Panc1 (cell line): ENCODE results near the gene PLA2G10. TPM values are rescaled to one million over a fixed set of nuclear protein-coding genes. Genes with fewer than 3 reads are reported as not detected.

Experiments
- ATAC-seq: fragments of 200-7000 bp; cut with Tn5 transposase; 2 replicates; pipeline ENCODE4 v1.9.1; 2020; ENCODE audit warnings: mild to moderate bottlenecking, moderate library complexity
- BruUV-seq: library from RNA; stranded (reverse); fragments of 400-500 nt; replicated peaks from 2 replicates; lab custom pipeline; 2021; lab: Mats Ljungman, UMichigan
- CTCF ChIA-PET: fragments of 300-600 bp; sonication (Branson Sonifier 250); formaldehyde crosslinking; loops from one replicate; lab custom pipeline; 2022; ENCODE audit warnings: antibody characterized with exemption; lab: Charles Lee
- POLR2A ChIA-PET: fragments of 300-600 bp; sonication (Branson Sonifier 250); formaldehyde crosslinking; loops from one replicate; lab custom pipeline; 2022; ENCODE audit warnings: antibody characterized with exemption; lab: Charles Lee
- DNase-seq: peaks from one replicate; pipeline ENCODE4 v3.0.0-alpha.2; 2010; ENCODE audit warnings: low read depth, low spot score
- H3K27ac ChIP-seq: 2 replicates; pipeline ENCODE4 v1.5.1; 2011; ENCODE audit warnings: mild to moderate bottlenecking, low read length, inconsistent platforms
- H3K27me3 ChIP-seq: fragments of 200-500 bp; sonication (Bioruptor generic); 2 replicates; pipeline ENCODE4 v1.6.0; 2014; ENCODE audit warnings: low read length, inconsistent platforms; ENCODE audit not compliant: control insufficient read depth, insufficient read depth
- H3K36me3 ChIP-seq: fragments of 200-500 bp; sonication (Bioruptor generic); 2 replicates; pipeline ENCODE4 v1.5.1; 2014; ENCODE audit warnings: inconsistent platforms, mild to moderate bottlenecking, low read length, moderate library complexity; ENCODE audit not compliant: control insufficient read depth, insufficient read depth
- H3K4me1 ChIP-seq: 2 replicates; pipeline ENCODE4 v1.5.1; 2011; ENCODE audit warnings: inconsistent platforms, mild to moderate bottlenecking, low read length, moderate library complexity; ENCODE audit not compliant: control insufficient read depth, insufficient read depth
- H3K4me3 ChIP-seq, 2 experiments: 2 replicates each; pipeline ENCODE4 v1.5.1; 2011 to 2012; ENCODE audit warnings: low read depth in 2 of 2, low read length in 2 of 2, mild to moderate bottlenecking in 2 of 2, inconsistent platforms in 1 of 2, moderate library complexity in 1 of 2
- H3K9me3 ChIP-seq: fragments of 200-500 bp; sonication (Bioruptor generic); 2 replicates; pipeline ENCODE4 v1.5.1; 2014; ENCODE audit warnings: low read depth, mild to moderate bottlenecking, inconsistent platforms, low read length, moderate library complexity; ENCODE audit not compliant: control insufficient read depth, insufficient read depth
- CTCF ChIP-seq: fragments of 450-650 bp; IDR thresholded peaks from 2 replicates; pipeline ENCODE4 v1.5.1; 2017; ENCODE audit warnings: mild to moderate bottlenecking
- POLR2AphosphoS5 ChIP-seq: IDR thresholded peaks from 2 replicates; pipeline ENCODE4 v1.6.1; 2012; ENCODE audit warnings: mild to moderate bottlenecking, low read depth, low read length, moderate library complexity
- REST ChIP-seq, 2 experiments: IDR thresholded peaks; 2 replicates each; pipeline ENCODE4 v1.6.1; 2011 to 2012; ENCODE audit warnings: low read depth in 2 of 2, control low read depth in 1 of 2, low read length in 1 of 2, mild to moderate bottlenecking in 1 of 2, moderate library complexity in 1 of 2; ENCODE audit not compliant: insufficient read depth in 1 of 2
- SIN3A ChIP-seq: IDR thresholded peaks from 2 replicates; pipeline ENCODE4 v1.6.1; 2012; ENCODE audit warnings: low read depth, mild to moderate bottlenecking, low read length, moderate library complexity, borderline replicate concordance; ENCODE audit not compliant: insufficient read depth
- TCF7L2 ChIP-seq: IDR thresholded peaks from 2 replicates; pipeline ENCODE4 v1.6.1; 2011; ENCODE audit warnings: mild to moderate bottlenecking, low read depth, low read length, inconsistent platforms
- in situ Hi-C: cut with HindIII; loops from 2 replicates; pipeline ENCODE4 v1.10.0; 2016; ENCODE audit warnings: low sequenced_read_pairs, low pct_unique_long_range_greater_than_20kb
- intact Hi-C: fragments of 100-400 bp; cut with micrococcal nuclease; formaldehyde crosslinking; loops from one replicate; pipeline ENCODE4 v1.10.0; 2022; ENCODE audit not compliant: unreplicated experiment
- total RNA-seq: library from RNA; stranded (reverse); gene quantifications from one replicate; pipeline ENCODE4 v1.2.1, GENCODE V29; 2021; ENCODE audit not compliant: unreplicated experiment

PLA2G10 gene
- total RNA-seq, 1 experiment from 2014 or later = 0.23 TPM

- H3K27ac ChIP-seq = no peak overlapping the region
- H3K36me3 ChIP-seq = peaks cover 27% of the 10 kb centered on the region
- BruUV-seq = no TSS peak
- ChIA-PET POLR2A (no interaction called here), CTCF (no interaction called here)
- intact Hi-C loops (no loop called here), in situ Hi-C loops (no loop called here)
- no peak for TF ChIP-seq SIN3A
- no peak for TF ChIP-seq CTCF
- TF ChIP-seq TCF7L2 = no peak
- no peak for TF ChIP-seq REST (IDR thresholded peaks at IDR 0.05; ENCODE audit: insufficient read depth in 1 of 2, low read depth in 2 of 2, low read length in 1 of 2)
- TF ChIP-seq POLR2AphosphoS5 = no peak
- H3K27me3 ChIP-seq = no peaks in the 10 kb centered on the region
- H3K4me1 ChIP-seq = no peaks in the 10 kb centered on the region
- H3K9me3 ChIP-seq = no peaks in the 10 kb centered on the region
- H3K4me3 ChIP-seq = no peak overlapping the region
- ATAC-seq (no peak), DNase-seq (no peak)
Observed at GRCh38 chr16:14650629-14651028, 43.5 kb downstream of the PLA2G10 start.

GRCh38 chr16:14649816-14650215 is 44.3 kb downstream of the PLA2G10 start:
- Histone ChIP-seq H3K9me3 (no peaks in the 10 kb centered on the region), H3K27me3 (no peaks in the 10 kb centered on the region), H3K27ac (no peak overlapping the region), H3K36me3 (peaks cover 29% of the 10 kb centered on the region), H3K4me3 (no peak overlapping the region), H3K4me1 (no peaks in the 10 kb centered on the region)
- in situ Hi-C loops (no loop called here), intact Hi-C loops (no loop called here)
- ATAC-seq = no peak
- ChIA-PET POLR2A (no interaction called here), CTCF (no interaction called here)
- DNase-seq = no peak
- BruUV-seq = no TSS peak
- TF ChIP-seq TCF7L2 (no peak), CTCF (no peak), POLR2AphosphoS5 (no peak), REST (IDR thresholded peaks at IDR 0.05; ENCODE audit: insufficient read depth in 1 of 2, low read depth in 2 of 2, low read length in 1 of 2) (no peak), SIN3A (no peak)
